Neural progenitor cell (in vitro differentiated cells): ENCODE measurements around the gene GPR173.

Source experiments
- CTCF ChIP-seq: fragments of 200-600 bp; sonication (generic); IDR thresholded peaks from 2 replicates; pipeline ENCODE4 v1.5.1; 2017; ENCODE audit warnings: antibody characterized with exemption, mild to moderate bottlenecking
- EZH2 ChIP-seq: fragments of 200-600 bp; sonication (generic); IDR thresholded peaks from 2 replicates; pipeline ENCODE4 v1.6.1; 2017; ENCODE audit warnings: antibody characterized with exemption, mild to moderate bottlenecking, moderate library complexity
- EZH2phosphoT487 ChIP-seq: fragments of 200-600 bp; sonication (generic); IDR thresholded peaks from 2 replicates; pipeline ENCODE4 v1.6.1; 2017; ENCODE audit warnings: antibody characterized with exemption

DNA sequence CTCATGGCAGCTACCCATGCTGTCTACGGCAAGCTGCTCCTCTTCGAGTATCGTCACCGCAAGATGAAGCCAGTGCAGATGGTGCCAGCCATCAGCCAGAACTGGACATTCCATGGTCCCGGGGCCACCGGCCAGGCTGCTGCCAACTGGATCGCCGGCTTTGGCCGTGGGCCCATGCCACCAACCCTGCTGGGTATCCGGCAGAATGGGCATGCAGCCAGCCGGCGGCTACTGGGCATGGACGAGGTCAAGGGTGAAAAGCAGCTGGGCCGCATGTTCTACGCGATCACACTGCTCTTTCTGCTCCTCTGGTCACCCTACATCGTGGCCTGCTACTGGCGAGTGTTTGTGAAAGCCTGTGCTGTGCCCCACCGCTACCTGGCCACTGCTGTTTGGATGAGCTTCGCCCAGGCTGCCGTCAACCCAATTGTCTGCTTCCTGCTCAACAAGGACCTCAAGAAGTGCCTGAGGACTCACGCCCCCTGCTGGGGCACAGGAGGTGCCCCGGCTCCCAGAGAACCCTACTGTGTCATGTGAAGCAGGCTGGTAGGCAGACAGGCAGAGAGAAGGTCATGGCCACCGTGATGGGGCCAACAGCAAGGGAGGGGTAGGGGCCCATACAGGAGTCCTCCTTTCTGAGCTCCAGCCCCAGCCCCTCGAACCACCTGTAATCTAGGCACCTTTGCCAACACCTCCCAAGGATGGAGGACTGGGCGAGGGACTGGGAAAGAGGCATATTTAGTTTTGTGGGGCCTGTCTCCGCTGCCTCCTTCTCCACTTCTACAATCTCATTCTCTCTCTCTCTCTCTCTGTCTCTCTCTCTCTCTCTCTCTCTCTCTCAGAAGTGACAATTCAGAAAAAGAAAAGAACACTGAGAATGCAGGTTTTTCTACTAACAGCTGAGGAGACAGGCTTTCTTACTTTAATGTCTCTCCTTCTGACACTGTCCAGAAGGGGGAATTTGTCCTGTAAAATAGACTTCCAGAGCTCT lies 28.9 kb downstream of the GPR173 start:
- TF ChIP-seq EZH2phosphoT487 (no peak), CTCF (no peak), EZH2 (no peak)
